CD14-positive monocyte (primary cell): ENCODE data around the gene NFAM1. TPM values are rescaled to one million over a fixed set of nuclear protein-coding genes. Genes with fewer than 3 reads are reported as not detected.

ENCODE experiments used
- DNase-seq, 3 donors: peaks; one replicate each; pipeline ENCODE4 v3.0.0-alpha.2; 2011 to 2022
- H2AFZ ChIP-seq: 2 replicates; pipeline ENCODE4 v1.6.0; 2012; ENCODE audit warnings: mild to moderate bottlenecking, low read depth, low read length, inconsistent platforms; ENCODE audit not compliant: insufficient read depth, poor library complexity, severe bottlenecking
- H3K27ac ChIP-seq, 2 donors: 1 replicate in 1 of 2; 2 replicates in 1 of 2; pipeline ENCODE4 v1.5.1; 2012 to 2013; ENCODE audit warnings: low read length in 2 of 2, control low read depth in 1 of 2, inconsistent platforms in 1 of 2, low read depth in 1 of 2, mild to moderate bottlenecking in 1 of 2
- H3K27me3 ChIP-seq, 2 donors: one replicate each; pipeline versions ENCODE4 v1.6.0 to v1.6.1; 2011 to 2013; ENCODE audit warnings: low read length in 2 of 2; ENCODE audit not compliant: control insufficient read depth in 2 of 2, insufficient read depth in 2 of 2
- H3K36me3 ChIP-seq, 2 donors: replicated peaks in 1 of 2; 1 replicate in 1 of 2; 2 replicates in 1 of 2; pipeline versions ENCODE4 v1.5.1 to v1.6.1; 2012 to 2013; ENCODE audit warnings: low read length in 2 of 2, control low read depth in 1 of 2, inconsistent platforms in 1 of 2, mild to moderate bottlenecking in 1 of 2; ENCODE audit not compliant: insufficient read depth in 2 of 2, control insufficient read depth in 1 of 2
- H3K4me1 ChIP-seq, 2 donors: 1 replicate in 1 of 2; 2 replicates in 1 of 2; pipeline versions ENCODE4 v1.5.1 to v1.6.1; 2012 to 2013; ENCODE audit warnings: low read length in 2 of 2, control low read depth in 1 of 2, inconsistent platforms in 1 of 2, mild to moderate bottlenecking in 1 of 2, moderate library complexity in 1 of 2; ENCODE audit not compliant: insufficient read depth in 2 of 2, control insufficient read depth in 1 of 2
- H3K4me2 ChIP-seq: replicated peaks from 2 replicates; pipeline ENCODE3; 2012; ENCODE audit warnings: low read length, moderate library complexity, mild to moderate bottlenecking; ENCODE audit not compliant: poor library complexity, severe bottlenecking; ENCODE audit errors: extremely low read depth
- H3K4me3 ChIP-seq, 3 experiments: fragments of 200-600 bp in 1 of 3; sonication (generic) in 1 of 3; replicated peaks in 1 of 3; 1 replicate in 2 of 3; 2 replicates in 1 of 3; pipeline ENCODE4 v1.5.1; 2011 to 2013; ENCODE audit warnings: low read length in 3 of 3, mild to moderate bottlenecking in 3 of 3, control low read depth in 2 of 3, low read depth in 2 of 3, inconsistent platforms in 1 of 3, moderate library complexity in 1 of 3
- H3K79me2 ChIP-seq: 2 replicates; pipeline ENCODE4 v1.6.0; 2012; ENCODE audit warnings: mild to moderate bottlenecking, control low read depth, inconsistent platforms, low read length, moderate library complexity; ENCODE audit not compliant: insufficient read depth
- H3K9ac ChIP-seq: 2 replicates; pipeline ENCODE4 v1.6.0; 2017; ENCODE audit warnings: low read length, mild to moderate bottlenecking; ENCODE audit not compliant: insufficient read depth, poor library complexity, severe bottlenecking
- H3K9me3 ChIP-seq, 2 donors: replicated peaks in 1 of 2; 1 replicate in 1 of 2; 2 replicates in 1 of 2; pipeline versions ENCODE4 v1.5.1 to v1.6.1; 2012 to 2013; ENCODE audit warnings: low read length in 2 of 2, control low read depth in 1 of 2; ENCODE audit not compliant: control insufficient read depth in 1 of 2, insufficient read depth in 1 of 2
- H4K20me1 ChIP-seq: 2 replicates; pipeline ENCODE4 v1.6.0; 2012; ENCODE audit warnings: mild to moderate bottlenecking, low read length, control low read depth, moderate library complexity; ENCODE audit not compliant: insufficient read depth
- H3K27ac Mint-ChIP-seq, 7 donors: one replicate each; pipeline ENCODE4 v1.8.0; 2020; ENCODE audit warnings: mild to moderate bottlenecking in 7 of 7, mixed read lengths in 7 of 7, moderate library complexity in 6 of 7, inconsistent platforms in 2 of 7
- H3K27me3 Mint-ChIP-seq, 3 donors: one replicate each; pipeline ENCODE4 v1.8.0; 2021 to 2022; ENCODE audit warnings: low read depth in 3 of 3, mild to moderate bottlenecking in 3 of 3, mixed read lengths in 3 of 3, moderate library complexity in 3 of 3, inconsistent platforms in 1 of 3
- H3K36me3 Mint-ChIP-seq, 2 donors: one replicate each; pipeline ENCODE4 v1.8.0; 2020; ENCODE audit warnings: mixed read lengths in 2 of 2, inconsistent platforms in 1 of 2, mild to moderate bottlenecking in 1 of 2
- H3K4me1 Mint-ChIP-seq: one replicate; pipeline ENCODE4 v1.8.0; 2020; ENCODE audit warnings: mild to moderate bottlenecking, mixed read lengths
- H3K4me3 Mint-ChIP-seq, 2 donors: one replicate each; pipeline ENCODE4 v1.8.0; 2020; ENCODE audit warnings: mild to moderate bottlenecking in 2 of 2, mixed read lengths in 2 of 2, moderate library complexity in 1 of 2
- H3K9me3 Mint-ChIP-seq, 7 donors: one replicate each; pipeline ENCODE4 v1.8.0; 2020 to 2022; ENCODE audit warnings: mixed read lengths in 7 of 7, mild to moderate bottlenecking in 6 of 7, moderate library complexity in 6 of 7, inconsistent platforms in 2 of 7
- WGBS: methylation state at CpG from one replicate; pipeline ENCODE4 v1.1.5; 2013; ENCODE audit warnings: missing lambda C conversion rate; ENCODE audit not compliant: insufficient coverage; 5-methylcytosine and 5-hydroxymethylcytosine counted together
- intact Hi-C, 2 donors: fragments of 100-400 bp; cut with micrococcal nuclease; formaldehyde crosslinking; loops; one replicate each; pipeline versions ENCODE4 v1.15.0 to v1.15.1; 2023
- polyA plus RNA-seq, 3 donors: library from polyadenylated mRNA; depleted of rRNA in 1 of 3; unstranded in 2 of 3; stranded (reverse) in 1 of 3; fragments of 300-500 nt in 2 of 3; fragments of >200 nt in 1 of 3; fragmentation: Illumina TruSeq in 2 of 3; gene quantifications; 1 replicate in 2 of 3; 2 replicates in 1 of 3; pipeline ENCODE4 v1.2.3, GENCODE V29; 2012 to 2021
- TF ChIP-seq, protein P1 (sequence below): fragments of 200-600 bp; IDR thresholded peaks from one replicate; pipeline ENCODE4 v1.8.0; 2022; ENCODE audit warnings: antibody characterized with exemption, mild to moderate bottlenecking

NFAM1 gene
- polyA plus RNA-seq, 3 donors, result 36.0 to 71.0 (median 69.7) TPM

DNA sequence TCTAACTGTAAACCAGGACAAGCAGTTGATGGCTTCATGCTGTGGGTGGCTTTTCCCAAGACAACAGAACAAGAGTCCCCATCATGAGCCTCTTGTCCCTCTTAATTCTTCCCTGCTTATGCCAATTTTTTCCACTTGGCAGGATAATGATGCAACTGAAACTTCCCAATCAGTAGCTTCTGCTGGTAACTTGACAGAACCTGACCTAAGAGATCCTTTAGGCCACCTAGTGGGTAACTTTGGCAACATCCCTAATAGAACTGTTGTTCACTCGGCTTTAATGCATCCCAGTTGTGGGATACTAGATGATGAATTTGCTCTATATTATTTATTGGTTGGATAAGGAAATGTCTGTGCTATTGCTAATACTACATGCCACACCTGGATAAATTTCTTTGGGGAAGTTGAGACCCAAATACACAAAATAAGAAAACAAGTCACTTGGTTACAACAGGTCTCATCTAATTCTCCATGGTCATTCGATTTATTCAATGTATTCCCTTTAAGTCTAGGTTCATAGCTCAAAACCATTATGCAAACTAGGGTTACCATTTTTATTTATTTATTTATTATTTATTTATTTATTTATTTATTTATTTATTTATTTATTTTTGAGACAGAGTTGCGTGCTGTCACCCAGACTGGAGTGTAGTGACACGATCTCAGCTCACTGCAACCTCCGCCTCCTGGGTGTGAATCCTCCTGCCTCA lies 41.4 kb upstream of the NFAM1 start:
- Mint-ChIP-seq H3K27me3 (peaks cover 8 to 16% (median 13%) of the 10 kb centered on the region in 3 donors), H3K36me3 (no peaks in the 10 kb centered on the region), H3K27ac (no peak overlapping the region), H3K4me3 (no peak overlapping the region), H3K4me1 (no peaks in the 10 kb centered on the region), H3K9me3 (no peaks in the 10 kb centered on the region)
- Histone ChIP-seq H3K27me3 (no peaks in the 10 kb centered on the region), H2AFZ (no peak overlapping the region), H3K4me2 (no peak overlapping the region), H3K36me3 (no peaks in the 10 kb centered on the region), H3K4me1 (no peaks in the 10 kb centered on the region), H3K79me2 (no peaks in the 10 kb centered on the region), H3K27ac (no peak overlapping the region), H3K9ac (no peak overlapping the region), H4K20me1 (no peaks in the 10 kb centered on the region), H3K4me3 (no peak overlapping the region), H3K9me3 (no peaks in the 10 kb centered on the region)
- DNase-seq, result peak; percentile 35 to 65 (median 60)
- intact Hi-C loops, result loop anchor here in 1 of 2 donors (2.0 kb wide), 1 partner anchor 305 kb away; no protein-coding TSS in a partner anchor
- WGBS, result 100% methylated on average over 3 of the region's 5 CpGs
- TF ChIP-seq, protein P1, sequence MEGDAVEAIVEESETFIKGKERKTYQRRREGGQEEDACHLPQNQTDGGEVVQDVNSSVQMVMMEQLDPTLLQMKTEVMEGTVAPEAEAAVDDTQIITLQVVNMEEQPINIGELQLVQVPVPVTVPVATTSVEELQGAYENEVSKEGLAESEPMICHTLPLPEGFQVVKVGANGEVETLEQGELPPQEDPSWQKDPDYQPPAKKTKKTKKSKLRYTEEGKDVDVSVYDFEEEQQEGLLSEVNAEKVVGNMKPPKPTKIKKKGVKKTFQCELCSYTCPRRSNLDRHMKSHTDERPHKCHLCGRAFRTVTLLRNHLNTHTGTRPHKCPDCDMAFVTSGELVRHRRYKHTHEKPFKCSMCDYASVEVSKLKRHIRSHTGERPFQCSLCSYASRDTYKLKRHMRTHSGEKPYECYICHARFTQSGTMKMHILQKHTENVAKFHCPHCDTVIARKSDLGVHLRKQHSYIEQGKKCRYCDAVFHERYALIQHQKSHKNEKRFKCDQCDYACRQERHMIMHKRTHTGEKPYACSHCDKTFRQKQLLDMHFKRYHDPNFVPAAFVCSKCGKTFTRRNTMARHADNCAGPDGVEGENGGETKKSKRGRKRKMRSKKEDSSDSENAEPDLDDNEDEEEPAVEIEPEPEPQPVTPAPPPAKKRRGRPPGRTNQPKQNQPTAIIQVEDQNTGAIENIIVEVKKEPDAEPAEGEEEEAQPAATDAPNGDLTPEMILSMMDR, result peak; percentile 82

DNA sequence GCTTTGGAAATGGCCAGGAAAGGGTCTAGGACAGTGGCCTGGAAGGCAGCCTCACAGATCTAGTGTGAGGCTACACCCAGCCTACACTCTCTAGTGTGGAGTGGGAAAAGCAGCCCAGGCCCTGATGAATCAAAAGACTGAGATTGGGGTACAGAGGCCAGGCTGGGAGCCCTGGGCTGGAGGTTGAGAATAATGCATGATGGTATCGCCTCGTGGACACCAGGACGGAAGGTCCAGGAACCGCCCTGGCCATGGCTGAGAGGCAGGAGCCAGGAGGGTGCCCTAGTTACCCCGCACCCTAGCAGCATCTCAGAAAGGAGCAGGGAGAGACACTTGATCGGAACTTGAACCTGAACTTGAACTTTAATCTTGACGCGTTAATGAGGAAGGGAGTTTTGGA lies 40.5 kb upstream of the NFAM1 start:
- Histone ChIP-seq H3K9ac (no peak overlapping the region), H3K36me3 (no peaks in the 10 kb centered on the region), H3K9me3 (no peaks in the 10 kb centered on the region), H3K4me3 (no peak overlapping the region), H4K20me1 (no peaks in the 10 kb centered on the region), H3K27me3 (peaks cover 0 to 3% of the 10 kb centered on the region in 2 donors), H2AFZ (no peak overlapping the region), H3K79me2 (no peaks in the 10 kb centered on the region), H3K27ac (no peak overlapping the region), H3K4me2 (no peak overlapping the region), H3K4me1 (no peaks in the 10 kb centered on the region)
- DNase-seq, result no peak
- H3K27me3 Mint-ChIP-seq, result peaks cover 9 to 16% (median 16%) of the 10 kb centered on the region in 3 donors
- TF ChIP-seq, protein P1, result no peak
- no peaks in the 10 kb centered on the region for H3K36me3 Mint-ChIP-seq
- H3K4me3 Mint-ChIP-seq, result no peak overlapping the region
- H3K9me3 Mint-ChIP-seq, result no peaks in the 10 kb centered on the region
- intact Hi-C loops, result loop anchor here in 1 of 2 donors (2.0 kb wide), 1 partner anchor 304 kb away; no protein-coding TSS in a partner anchor
- WGBS, result 93% methylated on average over 8 of the region's 8 CpGs
- no peak overlapping the region for H3K27ac Mint-ChIP-seq
- H3K4me1 Mint-ChIP-seq, result no peaks in the 10 kb centered on the region
